HEK293 (cell line): ENCODE data around the gene RASA4.
"Not testable (repeated sequence)": the region's sequence is repeated elsewhere in the genome, so short reads cannot be mapped to it uniquely, and the experiment has no call there.

Experiments
- MYNN ChIP-seq: fragments of 450-650 bp; formaldehyde crosslinking; IDR thresholded peaks from 2 replicates; pipeline ENCODE4 v1.5.1; 2016; ENCODE audit warnings: missing biosample characterization, missing genetic modification characterization, borderline replicate concordance
- PRDM1 ChIP-seq: fragments of 450-650 bp; formaldehyde crosslinking; IDR thresholded peaks from 2 replicates; pipeline ENCODE4; 2016; ENCODE audit warnings: missing biosample characterization, missing genetic modification characterization
- ZBTB11 ChIP-seq: fragments of 450-650 bp; formaldehyde crosslinking; conservative IDR thresholded peaks from 2 replicates; pipeline ENCODE4 v1.5.1; 2016; ENCODE audit warnings: low read depth, missing biosample characterization, missing genetic modification characterization
- ZBTB48 ChIP-seq: fragments of 450-650 bp; formaldehyde crosslinking; IDR thresholded peaks from 2 replicates; pipeline ENCODE4 v1.5.1; 2016; ENCODE audit warnings: missing biosample characterization, missing genetic modification characterization
- ZBTB7A ChIP-seq: fragments of 450-650 bp; formaldehyde crosslinking; IDR thresholded peaks from 2 replicates; pipeline ENCODE4 v1.5.1; 2016; ENCODE audit warnings: low read depth, missing biosample characterization, missing genetic modification characterization
- ZFP3 ChIP-seq: fragments of 450-650 bp; formaldehyde crosslinking; IDR thresholded peaks from 2 replicates; pipeline ENCODE4 v1.5.1; 2016; ENCODE audit warnings: low read depth, missing biosample characterization, missing genetic modification characterization
- ZFP69B ChIP-seq: fragments of 450-650 bp; formaldehyde crosslinking; IDR thresholded peaks from 2 replicates; pipeline ENCODE4 v1.5.1; 2016; ENCODE audit warnings: missing biosample characterization, missing genetic modification characterization
- ZNF223 ChIP-seq: fragments of 450-650 bp; formaldehyde crosslinking; IDR thresholded peaks from 2 replicates; pipeline ENCODE4 v1.5.1; 2016; ENCODE audit warnings: missing biosample characterization, missing genetic modification characterization
- ZNF239 ChIP-seq: fragments of 450-650 bp; formaldehyde crosslinking; IDR thresholded peaks from 2 replicates; pipeline ENCODE4 v1.5.1; 2016; ENCODE audit warnings: missing biosample characterization, missing genetic modification characterization
- ZNF311 ChIP-seq: fragments of 450-650 bp; formaldehyde crosslinking; IDR thresholded peaks from 2 replicates; pipeline ENCODE4 v1.5.1; 2017; ENCODE audit warnings: missing biosample characterization, missing genetic modification characterization, borderline replicate concordance
- ZNF350 ChIP-seq: fragments of 450-650 bp; formaldehyde crosslinking; IDR thresholded peaks from 2 replicates; pipeline ENCODE4 v1.5.0; 2017; ENCODE audit warnings: missing biosample characterization, mild to moderate bottlenecking, missing genetic modification characterization
- ZNF398 ChIP-seq: fragments of 450-650 bp; formaldehyde crosslinking; IDR thresholded peaks from 2 replicates; pipeline ENCODE4 v1.5.1; 2017; ENCODE audit warnings: missing biosample characterization, missing genetic modification characterization
- ZNF792 ChIP-seq: fragments of 450-650 bp; formaldehyde crosslinking; IDR thresholded peaks from 2 replicates; pipeline ENCODE4 v1.5.1; 2016; ENCODE audit warnings: missing biosample characterization, missing genetic modification characterization
- TF ChIP-seq, protein P1 (sequence below): fragments of 450-650 bp; formaldehyde crosslinking; IDR thresholded peaks from 2 replicates; pipeline ENCODE4 v1.5.1; 2016; ENCODE audit warnings: missing biosample characterization, missing genetic modification characterization

DNA sequence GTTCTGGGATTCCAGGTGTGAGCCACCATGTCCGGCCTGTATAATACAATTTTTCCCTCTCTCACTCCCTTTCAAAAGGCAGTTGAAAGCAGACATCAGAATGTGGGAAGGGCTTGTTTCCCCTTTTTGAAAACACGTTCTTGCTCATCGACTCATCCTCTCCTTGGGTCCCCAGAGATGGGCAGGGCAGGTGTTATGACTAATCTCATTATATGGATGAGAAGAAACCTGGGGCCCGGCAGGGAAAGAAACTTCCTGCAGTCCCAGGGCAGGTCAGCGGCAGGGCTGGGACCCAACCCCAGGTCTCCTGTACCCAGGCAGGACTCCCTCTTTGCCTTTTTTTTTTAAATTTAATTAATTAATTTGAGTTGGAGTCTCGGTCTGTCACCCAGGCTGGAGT is 70.2 kb downstream of the RASA4 start:
- TF ChIP-seq MYNN (tag by site-specific recombination); ZNF311 (tag by site-specific recombination); ZNF350; ZNF223 (tag by site-specific recombination); ZNF239 (tag by site-specific recombination); PRDM1 (tag by site-specific recombination); ZFP3; ZFP69B (tag by site-specific recombination); ZNF398 (tag by site-specific recombination); ZBTB48 (tag by site-specific recombination); ZBTB11 (tag by site-specific recombination); ZBTB7A (tag by site-specific recombination); ZNF792: not testable (repeated sequence)
- TF ChIP-seq, protein P1, sequence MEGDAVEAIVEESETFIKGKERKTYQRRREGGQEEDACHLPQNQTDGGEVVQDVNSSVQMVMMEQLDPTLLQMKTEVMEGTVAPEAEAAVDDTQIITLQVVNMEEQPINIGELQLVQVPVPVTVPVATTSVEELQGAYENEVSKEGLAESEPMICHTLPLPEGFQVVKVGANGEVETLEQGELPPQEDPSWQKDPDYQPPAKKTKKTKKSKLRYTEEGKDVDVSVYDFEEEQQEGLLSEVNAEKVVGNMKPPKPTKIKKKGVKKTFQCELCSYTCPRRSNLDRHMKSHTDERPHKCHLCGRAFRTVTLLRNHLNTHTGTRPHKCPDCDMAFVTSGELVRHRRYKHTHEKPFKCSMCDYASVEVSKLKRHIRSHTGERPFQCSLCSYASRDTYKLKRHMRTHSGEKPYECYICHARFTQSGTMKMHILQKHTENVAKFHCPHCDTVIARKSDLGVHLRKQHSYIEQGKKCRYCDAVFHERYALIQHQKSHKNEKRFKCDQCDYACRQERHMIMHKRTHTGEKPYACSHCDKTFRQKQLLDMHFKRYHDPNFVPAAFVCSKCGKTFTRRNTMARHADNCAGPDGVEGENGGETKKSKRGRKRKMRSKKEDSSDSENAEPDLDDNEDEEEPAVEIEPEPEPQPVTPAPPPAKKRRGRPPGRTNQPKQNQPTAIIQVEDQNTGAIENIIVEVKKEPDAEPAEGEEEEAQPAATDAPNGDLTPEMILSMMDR, result not testable (repeated sequence)
